SK-N-MC (cell line): ENCODE data around the gene ZAR1L.

Source experiments
- EZH2 ChIP-seq: fragments of 200-600 bp; sonication (generic); IDR thresholded peaks from one replicate; pipeline ENCODE4 v1.6.1; 2017; ENCODE audit warnings: antibody characterized with exemption
- POLR2AphosphoS5 ChIP-seq: IDR thresholded peaks from 2 replicates; pipeline ENCODE4 v1.6.1; 2012; ENCODE audit warnings: mild to moderate bottlenecking, low read depth, low read length, borderline replicate concordance

DNA sequence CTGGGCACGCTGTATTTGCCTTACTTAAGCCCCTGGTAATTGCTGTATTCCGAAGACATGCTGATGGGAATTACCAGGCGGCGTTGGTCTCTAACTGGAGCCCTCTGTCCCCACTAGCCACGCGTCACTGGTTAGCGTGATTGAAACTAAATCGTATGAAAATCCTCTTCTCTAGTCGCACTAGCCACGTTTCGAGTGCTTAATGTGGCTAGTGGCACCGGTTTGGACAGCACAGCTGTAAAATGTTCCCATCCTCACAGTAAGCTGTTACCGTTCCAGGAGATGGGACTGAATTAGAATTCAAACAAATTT, 821 bp upstream of the ZAR1L start:
- TF ChIP-seq EZH2 (no peak), POLR2AphosphoS5 (no peak)
